PC-9 (cell line): Measurements from ENCODE around the gene CUTA. TPM values are rescaled to one million over a fixed set of nuclear protein-coding genes. Genes with fewer than 3 reads are reported as not detected.

Source experiments
- BruUV-seq: library from RNA; stranded (reverse); fragments of 400-500 nt; replicated peaks from 2 replicates; lab custom pipeline; 2021; lab: Mats Ljungman, UMichigan
- CTCF ChIA-PET: fragments of 300-600 bp; sonication (Branson Sonifier 250); formaldehyde crosslinking; loops from one replicate; lab custom pipeline; 2022; ENCODE audit warnings: antibody characterized with exemption; lab: Charles Lee
- POLR2A ChIA-PET: fragments of 300-600 bp; sonication (Branson Sonifier 250); formaldehyde crosslinking; loops from one replicate; lab custom pipeline; 2022; ENCODE audit warnings: antibody characterized with exemption; ENCODE audit not compliant: unreplicated experiment; lab: Charles Lee
- DNase-seq, 2 experiments: peaks; one replicate each; pipeline versions ENCODE4 v3.0.0 to v3.0.0-alpha.2; 2015 to 2022; ENCODE audit warnings: mixed read lengths in 1 of 2
- H2AFZ ChIP-seq: fragments of 200-600 bp; sonication (generic); 2 replicates; pipeline ENCODE4 v1.8.1; 2017; ENCODE audit warnings: antibody characterized with exemption
- H3F3A ChIP-seq: fragments of 200-600 bp; sonication (generic); 2 replicates; pipeline ENCODE4 v1.8.1; 2017; ENCODE audit warnings: antibody characterized with exemption, mild to moderate bottlenecking, low read depth; ENCODE audit not compliant: insufficient read depth
- H3K27ac ChIP-seq: fragments of 200-600 bp; sonication (generic); 2 replicates; pipeline ENCODE4 v1.6.1; 2016; ENCODE audit warnings: mixed run types
- H3K27me3 ChIP-seq: fragments of 200-600 bp; sonication (generic); 2 replicates; pipeline ENCODE4 v1.6.1; 2016; ENCODE audit warnings: low read depth, mixed run types; ENCODE audit not compliant: insufficient read depth
- H3K36me3 ChIP-seq: fragments of 200-600 bp; sonication (generic); 2 replicates; pipeline ENCODE4 v1.6.1; 2016; ENCODE audit warnings: low read depth, mixed run types
- H3K4me1 ChIP-seq: fragments of 200-600 bp; sonication (generic); replicated peaks from 2 replicates; pipeline ENCODE4 v1.6.1; 2016; ENCODE audit warnings: mixed run types; ENCODE audit not compliant: insufficient read depth
- H3K4me2 ChIP-seq: fragments of 200-600 bp; sonication (generic); 2 replicates; pipeline ENCODE4 v1.6.1; 2017; ENCODE audit warnings: mixed run types
- H3K4me3 ChIP-seq: fragments of 200-600 bp; sonication (generic); 2 replicates; pipeline ENCODE4 v1.6.1; 2016; ENCODE audit warnings: mixed run types
- H3K79me2 ChIP-seq: fragments of 200-600 bp; sonication (generic); 2 replicates; pipeline ENCODE4 v1.6.1; 2017; ENCODE audit warnings: low read depth, mixed run types
- H3K9me2 ChIP-seq: fragments of 200-600 bp; sonication (generic); 2 replicates; pipeline ENCODE4 v1.8.1; 2017; ENCODE audit warnings: mild to moderate bottlenecking; ENCODE audit not compliant: insufficient read depth
- H3K9me3 ChIP-seq: fragments of 200-600 bp; sonication (generic); 2 replicates; pipeline ENCODE4 v1.8.1; 2016; ENCODE audit warnings: low read depth; ENCODE audit not compliant: insufficient read depth
- H4K20me1 ChIP-seq: fragments of 200-600 bp; sonication (generic); 2 replicates; pipeline ENCODE4 v1.8.1; 2017; ENCODE audit not compliant: insufficient read depth
- CTCF ChIP-seq: fragments of 200-600 bp; sonication (generic); conservative IDR thresholded peaks from 2 replicates; pipeline ENCODE4 v1.6.1; 2017; ENCODE audit warnings: mixed run types, antibody characterized with exemption, mild to moderate bottlenecking, moderate library complexity
- EZH2 ChIP-seq: fragments of 200-600 bp; sonication (generic); IDR thresholded peaks from 2 replicates; pipeline ENCODE4 v1.8.0; 2017; ENCODE audit warnings: antibody characterized with exemption, low read depth
- intact Hi-C: fragments of 100-400 bp; cut with micrococcal nuclease; formaldehyde crosslinking; loops from one replicate; pipeline ENCODE4 v1.10.0; 2022; ENCODE audit not compliant: unreplicated experiment
- total RNA-seq: library from RNA; stranded (reverse); gene quantifications from 2 replicates; pipeline ENCODE4 v1.2.3, GENCODE V29; 2021

The CUTA gene
- total RNA-seq, 1 experiment from 2014 or later, result 213 TPM

- no peak overlapping the region for H3K4me3 ChIP-seq
- no peaks in the 10 kb centered on the region for H4K20me1 ChIP-seq
- intact Hi-C loops, result loop anchor here (5.0 kb wide), 1 partner anchor 38 kb away; the partner anchor contains the start of gene PHF1
- ChIA-PET POLR2A (no interaction called here), CTCF (no interaction called here)
- H2AFZ ChIP-seq, result no peak overlapping the region
- no TSS peak for BruUV-seq
- H3K27ac ChIP-seq, result no peak overlapping the region
- TF ChIP-seq CTCF (no peak), EZH2 (no peak)
- no peaks in the 10 kb centered on the region for H3F3A ChIP-seq
- H3K36me3 ChIP-seq, result no peaks in the 10 kb centered on the region
- H3K4me2 ChIP-seq, result no peak overlapping the region
- H3K9me3 ChIP-seq, result no peaks in the 10 kb centered on the region
- no peaks in the 10 kb centered on the region for H3K27me3 ChIP-seq
- H3K79me2 ChIP-seq, result peaks cover 14% of the 10 kb centered on the region
- H3K9me2 ChIP-seq, result no peaks in the 10 kb centered on the region
- DNase-seq, result no peak
- H3K4me1 ChIP-seq, result peaks cover 5% of the 10 kb centered on the region
Measured at GRCh38 chr6:33450434-33450833, 32.5 kb upstream of the CUTA start.

GRCh38 chr6:33446356-33446755 lies 28.4 kb upstream of the CUTA start:
- no peak for DNase-seq
- Histone ChIP-seq H3K4me2 (no peak overlapping the region), H3K9me3 (no peaks in the 10 kb centered on the region), H3K27me3 (no peaks in the 10 kb centered on the region), H2AFZ (no peak overlapping the region), H3K27ac (no peak overlapping the region), H3F3A (peaks cover 4% of the 10 kb centered on the region; the same call in 1 of the 2 replicates), H3K4me3 (no peak overlapping the region), H3K79me2 (no peaks in the 10 kb centered on the region), H3K9me2 (no peaks in the 10 kb centered on the region), H3K36me3 (no peaks in the 10 kb centered on the region), H4K20me1 (no peaks in the 10 kb centered on the region), H3K4me1 (no peaks in the 10 kb centered on the region)
- TF ChIP-seq EZH2 (no peak), CTCF (no peak)
- intact Hi-C loops, result no loop called here
- BruUV-seq, result no TSS peak
- POLR2A ChIA-PET, result no interaction called here
- CTCF ChIA-PET, result no interaction called here

- H3K9me2 ChIP-seq, result no peaks in the 10 kb centered on the region
- H3K79me2 ChIP-seq, result no peaks in the 10 kb centered on the region
- no peak for TF ChIP-seq CTCF
- TF ChIP-seq EZH2, result no peak
- POLR2A ChIA-PET, result no interaction called here
- CTCF ChIA-PET, result no interaction called here
- BruUV-seq, result no TSS peak
- H3K4me1 ChIP-seq, result no peaks in the 10 kb centered on the region
- no peaks in the 10 kb centered on the region for H3K27me3 ChIP-seq
- peaks cover 4% of the 10 kb centered on the region; the same call in 1 of the 2 replicates for H3F3A ChIP-seq
- no peak overlapping the region for H2AFZ ChIP-seq
- DNase-seq, result no peak
- H3K36me3 ChIP-seq, result no peaks in the 10 kb centered on the region
- no peak overlapping the region for H3K4me2 ChIP-seq
- H3K9me3 ChIP-seq, result no peaks in the 10 kb centered on the region
- no peaks in the 10 kb centered on the region for H4K20me1 ChIP-seq
- no peak overlapping the region for H3K27ac ChIP-seq
- no peak overlapping the region for H3K4me3 ChIP-seq
- intact Hi-C loops, result no loop called here
Measured at GRCh38 chr6:33445119-33445603, 27.3 kb upstream of the CUTA start.
